AG08396 (cell line): ENCODE data around the gene CYP24A1.

Experiments
- DNase-seq: peaks from one replicate; pipeline ENCODE4 v3.0.0; 2012; ENCODE audit warnings: low spot score, mixed read lengths

Gene CYP24A1

DNA sequence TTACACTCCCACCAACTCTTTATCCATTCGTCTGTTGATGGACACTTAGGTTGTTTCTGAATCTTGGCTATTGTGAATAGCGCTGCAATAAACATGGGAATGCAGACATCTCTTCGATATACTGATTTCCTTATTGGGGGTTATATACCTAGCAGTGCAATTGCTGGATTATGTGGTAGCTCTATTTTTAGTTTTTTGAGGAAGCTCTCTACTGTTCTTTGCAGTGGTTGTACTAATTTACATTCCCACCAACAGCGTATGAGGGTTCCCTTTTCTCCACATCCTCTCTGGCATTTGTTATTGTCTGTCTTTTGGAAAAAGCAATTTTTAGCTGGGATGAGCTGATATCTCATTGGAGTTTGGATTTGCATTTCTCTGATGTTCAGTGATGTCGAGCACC is 29.5 kb upstream of the CYP24A1 start:
- no peak for DNase-seq

- DNase-seq: no peak
Measured at GRCh38 chr20:54201268-54201846, 27.6 kb upstream of the CYP24A1 start.

DNA sequence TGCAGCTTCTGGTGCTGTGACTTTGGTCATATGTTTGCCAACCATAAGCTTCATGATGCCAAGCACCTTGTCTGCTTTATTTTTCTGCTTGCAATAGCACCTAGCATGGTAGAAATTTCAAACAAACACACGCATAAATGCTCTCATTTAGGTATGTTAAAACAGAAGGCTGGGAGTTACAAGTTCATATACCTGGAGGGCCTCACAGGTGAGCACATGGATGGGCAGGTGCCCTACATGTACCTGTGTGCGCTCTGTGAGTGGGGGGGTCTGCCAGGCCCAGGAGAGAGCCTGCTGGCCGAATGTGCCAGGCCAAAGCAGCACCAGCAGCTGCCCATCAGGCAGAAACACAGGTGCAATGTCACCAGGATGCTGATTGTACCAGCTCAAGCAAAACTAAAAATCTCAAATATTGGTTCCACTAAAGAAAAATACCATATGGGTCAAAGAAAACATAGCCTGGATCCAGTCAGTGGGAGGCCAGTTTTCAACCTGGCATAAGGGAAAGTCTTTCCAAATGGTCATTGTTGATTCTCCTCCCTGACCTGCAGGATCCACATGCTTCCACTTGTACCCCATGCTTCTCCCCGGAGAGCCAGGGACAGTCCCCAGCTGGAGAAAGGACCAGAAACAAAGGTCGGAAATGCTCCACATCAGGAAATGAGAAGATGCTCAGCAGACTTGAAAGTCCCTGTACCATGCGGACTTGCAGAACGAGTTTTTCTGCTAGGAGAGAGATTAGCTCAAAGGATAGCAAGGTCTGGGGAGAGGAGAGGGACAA is 26.9 kb upstream of the CYP24A1 start:
- DNase-seq: no peak

DNA sequence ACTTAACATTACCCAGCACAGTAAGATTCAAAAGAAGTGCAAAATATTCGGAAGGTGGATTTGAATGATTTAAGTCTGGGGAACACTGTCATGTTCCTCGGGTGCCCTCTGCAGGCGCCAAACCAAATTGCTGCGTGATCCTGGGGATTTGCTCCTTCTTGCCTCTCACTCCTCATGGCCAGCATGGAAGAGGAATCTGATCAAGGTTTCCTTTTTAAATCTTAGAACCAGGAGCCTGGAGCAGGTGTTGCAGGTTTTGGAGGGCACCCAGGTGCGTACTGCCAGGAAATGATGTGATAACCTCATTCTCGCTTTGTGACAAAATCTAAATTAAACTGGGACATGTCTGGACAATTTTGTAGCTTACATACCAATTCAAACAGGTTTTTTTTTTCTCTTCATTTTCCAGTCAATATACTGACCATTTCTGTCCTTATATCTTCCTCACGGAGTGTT is 26.0 kb upstream of the CYP24A1 start:
- peak; percentile 70 for DNase-seq

- no peak for DNase-seq
Measured at GRCh38 chr20:54199283-54199682, 25.5 kb upstream of the CYP24A1 start.

DNA sequence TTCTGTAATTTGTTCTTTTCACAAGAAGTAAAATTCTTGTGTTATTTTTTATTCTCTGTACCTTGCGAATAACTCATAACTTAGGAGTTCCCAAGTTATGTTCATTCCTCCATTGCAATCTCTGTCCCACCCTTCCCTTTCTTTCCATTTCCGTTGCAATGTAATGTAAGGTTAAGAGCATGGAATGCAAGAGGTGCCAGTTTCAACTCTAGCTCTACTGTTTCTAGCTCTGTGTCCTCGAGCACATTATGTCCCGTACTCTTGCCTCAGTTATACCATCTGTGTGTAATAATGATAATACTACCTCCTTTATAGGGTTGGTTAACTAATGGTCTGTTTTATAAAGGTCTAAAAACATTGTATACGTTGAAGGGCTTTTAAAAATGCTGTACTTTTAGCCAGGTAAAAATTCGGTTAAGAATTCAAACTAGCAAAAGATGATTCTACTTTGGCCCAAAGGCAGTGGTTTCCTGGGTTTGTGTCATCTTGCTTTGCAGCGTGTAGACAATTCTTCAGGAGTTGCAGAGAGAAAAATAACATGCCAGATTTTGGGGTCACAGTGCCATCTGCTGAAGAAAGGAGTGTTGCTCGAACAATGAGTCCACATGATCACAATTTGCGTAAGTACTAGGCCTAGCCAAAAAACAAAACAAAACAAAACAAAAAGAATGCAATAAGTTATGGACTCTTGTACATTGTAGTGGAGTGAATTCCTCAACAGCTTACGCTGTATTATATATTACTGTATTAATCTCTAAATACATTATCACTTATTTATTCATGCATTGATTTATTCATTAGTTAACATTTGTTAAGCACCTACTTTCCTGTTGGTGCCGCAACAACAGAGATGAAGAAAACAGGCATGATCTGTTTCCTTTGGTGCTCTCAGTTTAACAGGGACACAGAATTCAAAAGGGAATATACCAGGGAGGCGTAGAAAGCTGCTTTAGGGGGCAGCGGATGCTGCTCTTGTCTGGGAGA is 24.1 kb upstream of the CYP24A1 start:
- DNase-seq: peak; percentile 27

GRCh38 chr20:54195483-54196472 is 22.0 kb upstream of the CYP24A1 start:
- no peak for DNase-seq

DNA sequence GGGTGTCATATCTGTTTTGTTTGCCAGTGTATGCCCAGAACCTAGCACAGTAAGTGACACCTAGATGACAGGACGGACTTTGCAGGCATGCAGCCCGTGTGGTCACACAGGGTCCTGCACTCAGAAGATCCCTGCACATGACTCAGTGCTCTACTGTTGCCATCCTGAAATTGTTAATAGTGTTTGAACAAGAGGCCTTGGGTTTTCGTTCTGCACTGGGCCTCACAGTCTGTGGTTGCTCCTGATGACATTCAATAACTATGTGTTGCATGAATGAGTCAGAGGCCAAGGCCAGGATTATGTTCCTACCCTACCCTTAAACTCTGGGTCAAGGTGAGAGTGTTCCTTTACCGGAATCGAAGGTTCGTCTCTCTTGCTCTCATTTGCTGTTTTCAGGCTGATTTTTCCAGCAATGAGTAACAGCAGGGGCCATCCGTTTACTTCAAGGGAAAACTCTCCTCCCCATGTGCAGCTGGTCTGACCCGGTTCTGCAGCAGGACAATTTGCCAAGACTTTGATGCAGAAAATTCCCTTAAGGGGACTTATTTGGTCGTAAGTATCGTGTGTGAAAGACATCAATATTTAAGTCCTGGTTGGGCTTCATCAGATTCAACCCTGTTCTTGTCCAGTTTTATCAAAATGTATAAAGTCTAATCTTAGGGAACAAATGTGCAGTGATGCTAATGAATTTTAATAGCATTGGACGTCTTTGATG is 21.1 kb upstream of the CYP24A1 start:
- no peak for DNase-seq

DNA sequence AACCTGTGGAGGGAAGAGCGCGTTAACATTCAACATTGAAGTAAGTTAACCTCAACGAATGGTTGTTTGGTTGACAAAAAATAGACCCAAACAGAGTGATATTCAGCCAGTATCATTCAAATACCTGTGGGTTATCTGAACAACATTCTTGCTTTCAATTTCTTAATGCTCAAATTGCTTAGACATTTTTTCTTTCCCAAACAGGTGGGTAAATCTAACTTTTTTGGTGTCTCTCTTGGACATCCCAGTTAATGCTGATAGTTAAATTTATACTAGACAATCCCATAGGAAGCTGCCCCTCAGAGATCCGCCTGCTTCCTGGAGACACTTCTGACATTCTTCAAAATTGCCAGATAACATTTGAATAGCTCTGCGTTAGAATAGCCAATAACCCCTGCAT is 20.0 kb upstream of the CYP24A1 start:
- DNase-seq: no peak

- no peak for DNase-seq
Measured at GRCh38 chr20:54190217-54190616, 16.4 kb upstream of the CYP24A1 start.

- no peak for DNase-seq
Measured at GRCh38 chr20:54189630-54190029, 15.8 kb upstream of the CYP24A1 start.

- no peak for DNase-seq
Measured at GRCh38 chr20:54188132-54188849, 14.5 kb upstream of the CYP24A1 start.

DNA sequence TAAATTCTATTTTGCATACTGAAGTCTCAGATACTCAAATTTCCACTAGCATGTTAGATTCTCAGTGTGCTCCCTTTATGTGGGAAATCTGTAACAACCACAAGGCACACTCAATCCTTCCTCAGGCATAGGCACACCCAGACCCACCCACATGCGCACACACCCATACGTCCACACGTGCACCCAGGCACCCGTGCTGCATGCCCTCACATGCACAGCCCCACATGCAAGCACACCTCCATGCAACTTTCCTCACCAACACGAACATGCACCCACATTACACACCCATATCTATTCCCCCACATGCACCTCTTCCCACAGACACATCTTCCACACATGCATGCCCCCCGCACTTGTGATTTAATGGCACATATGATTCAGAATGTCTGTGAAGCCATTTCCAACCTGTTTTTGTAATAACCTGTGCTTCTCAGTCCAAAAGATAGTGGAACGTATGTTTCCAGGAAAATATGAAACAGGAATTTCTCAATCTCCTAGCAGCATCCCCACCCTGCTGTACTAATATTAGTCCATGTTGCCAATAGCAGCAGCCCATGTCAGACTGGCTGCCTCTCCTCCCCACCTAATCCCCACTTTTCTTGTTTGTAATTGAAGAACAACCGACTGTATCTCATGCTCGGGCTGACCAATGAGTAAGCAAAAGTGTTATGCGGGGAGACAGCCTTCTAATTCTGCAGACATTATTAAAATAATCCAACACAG is 11.3 kb upstream of the CYP24A1 start:
- no peak for DNase-seq

GRCh38 chr20:54184071-54184470 is 10.3 kb upstream of the CYP24A1 start:
- no peak for DNase-seq

DNA sequence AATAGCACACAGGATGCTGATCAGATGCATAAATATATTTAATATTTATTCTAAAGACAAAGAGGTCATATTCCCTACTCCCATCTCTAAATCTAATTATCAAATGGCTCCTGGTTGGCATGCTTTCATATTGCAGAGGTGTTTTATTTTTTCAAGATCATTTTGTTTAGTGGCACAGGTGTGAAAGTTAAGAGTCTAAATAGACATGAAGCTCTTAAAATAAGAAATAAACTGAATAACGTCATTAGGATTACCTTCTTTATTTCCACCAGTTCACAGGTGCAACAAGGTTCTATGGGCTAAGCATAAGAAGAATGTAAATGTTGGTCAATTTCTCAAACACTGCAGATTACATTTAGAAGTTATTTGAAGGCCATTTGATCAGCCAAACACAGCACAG is 7.1 kb upstream of the CYP24A1 start:
- no peak for DNase-seq

DNA sequence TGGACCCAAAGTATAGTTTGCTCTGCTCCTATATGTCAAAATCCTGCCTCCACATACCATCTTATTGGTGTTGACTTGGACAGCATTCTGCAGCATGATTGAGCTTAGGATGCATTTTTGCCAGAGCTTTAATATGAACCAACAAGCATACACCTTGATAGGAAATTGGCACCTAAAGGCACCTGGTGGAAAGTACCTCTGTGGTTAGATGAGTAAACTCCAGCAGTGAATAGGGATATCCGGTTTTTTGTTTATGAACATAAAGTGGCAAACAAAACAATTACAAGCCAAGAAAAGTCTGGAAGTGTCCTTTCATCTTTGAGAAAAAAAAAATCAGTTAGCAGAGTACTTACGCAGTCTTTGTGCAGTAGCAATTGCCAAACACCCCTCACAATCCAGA is 6.2 kb upstream of the CYP24A1 start:
- no peak for DNase-seq

DNA sequence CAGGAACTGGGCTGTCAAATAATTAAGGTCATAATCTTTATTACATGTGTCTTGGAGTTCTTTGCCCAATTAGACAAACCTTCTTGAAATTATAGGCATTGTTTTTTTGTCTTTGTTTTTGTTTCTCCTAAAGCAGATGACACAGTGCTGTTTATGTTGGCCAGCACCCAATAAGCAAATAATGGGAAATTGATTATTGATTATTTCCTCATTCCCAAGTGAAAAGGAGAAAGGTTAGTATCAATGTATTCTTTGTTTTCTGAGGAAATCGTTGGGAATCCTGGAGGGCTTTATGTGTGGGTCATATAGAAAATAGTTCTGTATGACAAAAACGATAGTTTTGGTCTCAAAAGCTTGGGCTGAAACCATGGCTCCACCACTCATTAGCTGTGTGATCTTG is 4.5 kb upstream of the CYP24A1 start:
- DNase-seq: no peak

- DNase-seq: no peak
Measured at GRCh38 chr20:54177378-54177777, 3.6 kb upstream of the CYP24A1 start.

GRCh38 chr20:54176610-54177009 is 2.8 kb upstream of the CYP24A1 start:
- DNase-seq: no peak
